PFSK-1 (cell line): ENCODE measurements around the gene QRFP.

Experiments used
- FOXP2 ChIP-seq: optimal IDR thresholded peaks from 2 replicates; pipeline ENCODE3; 2011; ENCODE audit warnings: borderline replicate concordance, control low read depth, inconsistent platforms; ENCODE audit not compliant: insufficient read depth; ENCODE audit errors: extremely low read length, extremely low read depth
- POLR2AphosphoS5 ChIP-seq: IDR thresholded peaks from 2 replicates; pipeline ENCODE4 v1.6.1; 2012; ENCODE audit warnings: low read depth, mild to moderate bottlenecking, control low read depth, low read length, moderate library complexity
- SIN3A ChIP-seq: IDR thresholded peaks from 2 replicates; pipeline ENCODE4 v1.6.1; 2012; ENCODE audit warnings: mild to moderate bottlenecking, low read length, moderate library complexity, borderline replicate concordance; ENCODE audit not compliant: insufficient read depth
- TAF1 ChIP-seq: IDR thresholded peaks from 2 replicates; pipeline ENCODE4 v1.6.1; 2012; ENCODE audit warnings: low read length, control low read depth, borderline replicate concordance; ENCODE audit not compliant: insufficient read depth
- TF ChIP-seq, protein P1 (sequence below), 2 experiments: IDR thresholded peaks; 2 replicates each; pipeline versions ENCODE4 v1.6.1 to v1.8.0; 2011 to 2012; ENCODE audit warnings: low read depth in 2 of 2, low read length in 2 of 2, control low read depth in 1 of 2, inconsistent platforms in 1 of 2, mild to moderate bottlenecking in 1 of 2, moderate library complexity in 1 of 2; ENCODE audit not compliant: insufficient read depth in 1 of 2

The QRFP gene

DNA sequence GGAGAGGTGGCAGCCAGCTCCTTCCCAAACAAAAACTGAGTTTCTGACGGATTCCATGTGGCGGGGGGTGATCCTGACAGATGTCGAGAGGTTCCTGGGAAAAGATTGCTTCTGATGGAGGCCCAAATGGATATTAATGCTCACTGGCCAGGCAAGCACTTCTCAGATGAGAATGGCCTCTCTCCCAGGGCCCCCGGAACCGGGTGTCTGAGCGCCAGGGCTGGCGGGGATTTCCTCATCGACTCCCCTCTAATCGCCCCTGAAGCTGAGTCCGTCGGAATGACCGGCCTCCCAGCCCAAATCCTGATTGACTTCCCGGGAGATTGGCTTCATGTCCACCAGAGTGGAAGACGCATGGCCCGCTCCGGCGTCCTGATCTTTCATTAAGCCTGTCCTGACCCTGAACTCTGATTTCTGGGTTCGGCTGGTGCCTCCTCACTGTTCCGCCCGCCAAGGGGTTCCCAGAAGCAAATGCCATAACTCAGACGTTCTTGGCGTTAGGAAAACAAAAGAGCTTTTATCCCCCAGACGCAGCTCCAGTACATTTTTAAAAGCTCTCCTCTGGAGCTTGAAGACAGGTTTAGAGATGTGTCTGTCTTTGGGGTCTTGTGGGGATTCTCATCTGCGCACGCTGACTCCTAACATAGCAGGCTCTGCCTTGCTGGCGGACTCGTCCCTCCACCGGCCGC, 24.8 kb upstream of the QRFP start:
- no peak for TF ChIP-seq TAF1
- no peak for TF ChIP-seq FOXP2
- no peak for TF ChIP-seq SIN3A
- TF ChIP-seq, protein P1, sequence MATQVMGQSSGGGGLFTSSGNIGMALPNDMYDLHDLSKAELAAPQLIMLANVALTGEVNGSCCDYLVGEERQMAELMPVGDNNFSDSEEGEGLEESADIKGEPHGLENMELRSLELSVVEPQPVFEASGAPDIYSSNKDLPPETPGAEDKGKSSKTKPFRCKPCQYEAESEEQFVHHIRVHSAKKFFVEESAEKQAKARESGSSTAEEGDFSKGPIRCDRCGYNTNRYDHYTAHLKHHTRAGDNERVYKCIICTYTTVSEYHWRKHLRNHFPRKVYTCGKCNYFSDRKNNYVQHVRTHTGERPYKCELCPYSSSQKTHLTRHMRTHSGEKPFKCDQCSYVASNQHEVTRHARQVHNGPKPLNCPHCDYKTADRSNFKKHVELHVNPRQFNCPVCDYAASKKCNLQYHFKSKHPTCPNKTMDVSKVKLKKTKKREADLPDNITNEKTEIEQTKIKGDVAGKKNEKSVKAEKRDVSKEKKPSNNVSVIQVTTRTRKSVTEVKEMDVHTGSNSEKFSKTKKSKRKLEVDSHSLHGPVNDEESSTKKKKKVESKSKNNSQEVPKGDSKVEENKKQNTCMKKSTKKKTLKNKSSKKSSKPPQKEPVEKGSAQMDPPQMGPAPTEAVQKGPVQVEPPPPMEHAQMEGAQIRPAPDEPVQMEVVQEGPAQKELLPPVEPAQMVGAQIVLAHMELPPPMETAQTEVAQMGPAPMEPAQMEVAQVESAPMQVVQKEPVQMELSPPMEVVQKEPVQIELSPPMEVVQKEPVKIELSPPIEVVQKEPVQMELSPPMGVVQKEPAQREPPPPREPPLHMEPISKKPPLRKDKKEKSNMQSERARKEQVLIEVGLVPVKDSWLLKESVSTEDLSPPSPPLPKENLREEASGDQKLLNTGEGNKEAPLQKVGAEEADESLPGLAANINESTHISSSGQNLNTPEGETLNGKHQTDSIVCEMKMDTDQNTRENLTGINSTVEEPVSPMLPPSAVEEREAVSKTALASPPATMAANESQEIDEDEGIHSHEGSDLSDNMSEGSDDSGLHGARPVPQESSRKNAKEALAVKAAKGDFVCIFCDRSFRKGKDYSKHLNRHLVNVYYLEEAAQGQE (IDR thresholded peaks at IDR 0.05; ENCODE audit: insufficient read depth in 1 of 2, low read depth in 2 of 2, low read length in 2 of 2): no peak
- no peak for TF ChIP-seq POLR2AphosphoS5

DNA sequence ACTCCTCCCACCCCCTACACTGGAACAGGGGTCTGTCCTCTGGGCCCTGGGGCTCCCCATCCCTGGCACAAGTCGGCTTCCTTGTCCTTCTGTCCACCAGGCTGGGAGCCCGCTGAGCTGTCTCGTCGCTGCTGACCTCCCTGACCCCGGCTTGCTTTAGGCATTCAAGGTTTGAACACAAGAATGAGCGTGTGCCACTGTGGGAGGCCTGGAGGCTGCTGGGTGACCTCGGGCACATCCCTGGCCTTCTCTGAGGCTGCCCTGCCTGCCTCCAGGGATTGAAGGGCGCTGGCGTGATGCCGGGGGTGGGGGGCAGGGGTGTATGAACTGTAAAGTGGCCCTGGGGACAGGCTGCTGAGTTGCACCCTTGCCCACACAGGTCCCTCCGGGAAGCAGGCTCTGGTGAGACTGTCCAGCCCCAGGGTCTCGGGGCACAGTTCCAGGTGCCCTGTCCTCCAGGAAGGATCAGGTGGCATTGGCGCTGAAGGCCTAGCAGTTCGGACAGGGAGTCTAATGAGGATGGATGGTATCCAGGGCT, 24.2 kb upstream of the QRFP start:
- TF ChIP-seq SIN3A (no peak), TAF1 (no peak), POLR2AphosphoS5 (no peak), FOXP2 (no peak)
- TF ChIP-seq, protein P1 (IDR thresholded peaks at IDR 0.05; ENCODE audit: insufficient read depth in 1 of 2, low read depth in 2 of 2, low read length in 2 of 2): no peak

DNA sequence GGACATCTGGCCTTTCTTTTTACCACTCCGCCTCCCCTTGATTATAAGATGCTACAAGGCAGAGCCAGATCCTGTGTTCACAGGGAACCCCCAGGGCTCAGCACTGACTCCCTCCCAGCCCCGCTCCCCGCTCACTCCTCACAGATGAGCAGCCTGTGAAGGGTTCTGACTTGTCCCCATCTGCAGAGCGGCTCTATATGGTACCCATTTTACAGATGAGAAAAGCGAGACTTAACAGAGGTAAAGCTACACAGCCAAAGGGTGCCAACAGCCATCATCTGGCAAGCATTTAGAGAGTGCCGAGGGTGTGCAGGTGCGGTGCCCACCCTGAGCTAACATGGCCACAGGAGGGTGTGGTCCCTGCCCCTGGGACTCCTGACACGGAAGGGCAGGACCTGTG, 23.6 kb upstream of the QRFP start:
- TF ChIP-seq FOXP2 (no peak), TAF1 (no peak), SIN3A (no peak)
- TF ChIP-seq, protein P1 (IDR thresholded peaks at IDR 0.05; ENCODE audit: insufficient read depth in 1 of 2, low read depth in 2 of 2, low read length in 2 of 2): no peak

DNA sequence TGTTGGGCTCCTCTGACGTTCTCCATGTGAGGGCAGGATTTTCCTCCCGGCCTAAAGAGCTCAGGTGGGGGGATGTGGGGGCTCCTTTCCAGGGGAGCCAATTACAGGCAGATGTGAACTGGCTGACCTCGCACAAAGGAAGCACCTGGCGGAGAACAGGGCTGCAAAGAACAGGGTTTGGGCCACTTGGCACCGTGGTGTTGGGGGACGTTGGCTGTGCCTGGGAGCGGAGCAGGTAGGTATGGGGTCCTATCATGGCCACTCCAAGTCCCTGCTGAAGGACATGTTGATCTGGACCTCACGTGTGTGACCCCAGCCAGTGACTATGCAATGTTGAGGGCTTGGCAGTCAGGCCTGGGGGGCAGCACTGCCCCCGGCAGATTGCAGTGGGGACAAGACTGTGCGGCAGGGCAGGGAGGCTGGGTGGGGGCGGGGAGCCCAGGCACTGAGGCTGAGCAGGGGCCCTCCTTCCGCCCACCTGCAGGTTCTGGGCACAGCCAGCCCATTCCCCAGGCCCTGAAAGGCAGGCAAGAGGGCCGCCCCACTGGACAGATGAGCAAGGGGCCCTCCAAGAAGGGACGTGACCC, 23.0 kb upstream of the QRFP start:
- TF ChIP-seq, protein P1 (IDR thresholded peaks at IDR 0.05; ENCODE audit: insufficient read depth in 1 of 2, low read depth in 2 of 2, low read length in 2 of 2): no peak
- TF ChIP-seq POLR2AphosphoS5 (no peak), TAF1 (no peak), FOXP2 (no peak), SIN3A (no peak)
